GM04503 (cell line): ENCODE data around the gene KRT77.

ENCODE experiments used
- DNase-seq: peaks from one replicate; pipeline ENCODE4 v3.0.0-alpha.2; 2012; ENCODE audit warnings: low read depth

The KRT77 gene

GRCh38 chr12:52651726-52652261 lies 51.5 kb downstream of the KRT77 start, which contains the start of gene KRT2:
KRT2 (minus strand) TSS chr12:52652211; CDS start chr12:52652142, 69 bp downstream.
- no peak for DNase-seq

- DNase-seq, result peak; percentile 3
Measured at GRCh38 chr12:52650520-52651081, 52.7 kb downstream of the KRT77 start.

- no peak for DNase-seq
Measured at GRCh38 chr12:52649066-52649465, 54.3 kb downstream of the KRT77 start.

GRCh38 chr12:52648012-52648550 lies 55.2 kb downstream of the KRT77 start:
- no peak for DNase-seq

GRCh38 chr12:52647601-52648000 lies 55.7 kb downstream of the KRT77 start:
- no peak for DNase-seq

- DNase-seq, result no peak
Measured at GRCh38 chr12:52646613-52647012, 56.7 kb downstream of the KRT77 start.

GRCh38 chr12:52645982-52646381 lies 57.3 kb downstream of the KRT77 start:
- DNase-seq, result no peak

- DNase-seq, result no peak
Measured at GRCh38 chr12:52645120-52645761, 58.1 kb downstream of the KRT77 start.

- DNase-seq, result no peak
Measured at GRCh38 chr12:52644078-52644415, 59.3 kb downstream of the KRT77 start.

GRCh38 chr12:52643233-52644077 lies 59.9 kb downstream of the KRT77 start:
- no peak for DNase-seq

GRCh38 chr12:52641468-52641867 lies 61.9 kb downstream of the KRT77 start:
- DNase-seq, result no peak
